ENCODE data around the gene CEP95.

Gene CEP95

DNA sequence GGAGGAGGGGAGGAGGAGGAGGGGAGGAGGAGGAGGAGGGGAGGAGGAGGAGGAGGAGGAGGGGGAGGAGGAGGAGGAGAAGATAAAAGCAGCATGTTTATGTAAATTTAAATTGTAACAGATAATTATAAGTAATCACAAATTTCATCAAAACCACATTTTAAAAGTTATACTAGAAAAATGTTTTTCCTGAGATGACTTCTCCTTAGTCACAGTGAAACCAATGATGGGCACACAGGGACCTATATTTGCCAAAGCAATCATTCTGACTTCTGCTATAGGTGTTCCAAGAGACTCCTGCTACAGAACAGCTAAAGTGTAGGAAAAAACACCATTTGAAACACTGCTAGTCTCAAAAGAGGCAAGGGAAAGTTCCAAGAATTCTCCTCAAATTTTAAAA lies 66.4 kb downstream of the CEP95 start (continued):
- TF ChIP-seq ZNF155 (tag by site-specific recombination; IDR thresholded peaks at IDR 0.05) (no peak), ZNF707 (tag by site-specific recombination; IDR thresholded peaks at IDR 0.05) (no peak), ZNF600 (tag by site-specific recombination; IDR thresholded peaks at IDR 0.05) (no peak), ZNF596 (tag by site-specific recombination; IDR thresholded peaks at IDR 0.05) (no peak), ZNF510 (tag by site-specific recombination; IDR thresholded peaks at IDR 0.05; ENCODE audit: insufficient replicate concordance) (no peak), ZNF701 (tag by site-specific recombination; IDR thresholded peaks at IDR 0.05) (no peak), TCF7L2 (IDR thresholded peaks at IDR 0.05; ENCODE audit: borderline replicate concordance, low read depth, low read length) (no peak), ZSCAN23 (tag by site-specific recombination; IDR thresholded peaks at IDR 0.05) (no peak), ZNF670 (tag by site-specific recombination; IDR thresholded peaks at IDR 0.05; ENCODE audit: low read depth) (no peak), ZNF843 (tag by site-specific recombination; IDR thresholded peaks at IDR 0.05) (no peak)
- TF ChIP-seq, protein P1, sequence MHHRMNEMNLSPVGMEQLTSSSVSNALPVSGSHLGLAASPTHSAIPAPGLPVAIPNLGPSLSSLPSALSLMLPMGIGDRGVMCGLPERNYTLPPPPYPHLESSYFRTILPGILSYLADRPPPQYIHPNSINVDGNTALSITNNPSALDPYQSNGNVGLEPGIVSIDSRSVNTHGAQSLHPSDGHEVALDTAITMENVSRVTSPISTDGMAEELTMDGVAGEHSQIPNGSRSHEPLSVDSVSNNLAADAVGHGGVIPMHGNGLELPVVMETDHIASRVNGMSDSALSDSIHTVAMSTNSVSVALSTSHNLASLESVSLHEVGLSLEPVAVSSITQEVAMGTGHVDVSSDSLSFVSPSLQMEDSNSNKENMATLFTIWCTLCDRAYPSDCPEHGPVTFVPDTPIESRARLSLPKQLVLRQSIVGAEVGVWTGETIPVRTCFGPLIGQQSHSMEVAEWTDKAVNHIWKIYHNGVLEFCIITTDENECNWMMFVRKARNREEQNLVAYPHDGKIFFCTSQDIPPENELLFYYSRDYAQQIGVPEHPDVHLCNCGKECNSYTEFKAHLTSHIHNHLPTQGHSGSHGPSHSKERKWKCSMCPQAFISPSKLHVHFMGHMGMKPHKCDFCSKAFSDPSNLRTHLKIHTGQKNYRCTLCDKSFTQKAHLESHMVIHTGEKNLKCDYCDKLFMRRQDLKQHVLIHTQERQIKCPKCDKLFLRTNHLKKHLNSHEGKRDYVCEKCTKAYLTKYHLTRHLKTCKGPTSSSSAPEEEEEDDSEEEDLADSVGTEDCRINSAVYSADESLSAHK (tag by site-specific recombination; IDR thresholded peaks at IDR 0.05), result no peak
- TF ChIP-seq, protein P2, sequence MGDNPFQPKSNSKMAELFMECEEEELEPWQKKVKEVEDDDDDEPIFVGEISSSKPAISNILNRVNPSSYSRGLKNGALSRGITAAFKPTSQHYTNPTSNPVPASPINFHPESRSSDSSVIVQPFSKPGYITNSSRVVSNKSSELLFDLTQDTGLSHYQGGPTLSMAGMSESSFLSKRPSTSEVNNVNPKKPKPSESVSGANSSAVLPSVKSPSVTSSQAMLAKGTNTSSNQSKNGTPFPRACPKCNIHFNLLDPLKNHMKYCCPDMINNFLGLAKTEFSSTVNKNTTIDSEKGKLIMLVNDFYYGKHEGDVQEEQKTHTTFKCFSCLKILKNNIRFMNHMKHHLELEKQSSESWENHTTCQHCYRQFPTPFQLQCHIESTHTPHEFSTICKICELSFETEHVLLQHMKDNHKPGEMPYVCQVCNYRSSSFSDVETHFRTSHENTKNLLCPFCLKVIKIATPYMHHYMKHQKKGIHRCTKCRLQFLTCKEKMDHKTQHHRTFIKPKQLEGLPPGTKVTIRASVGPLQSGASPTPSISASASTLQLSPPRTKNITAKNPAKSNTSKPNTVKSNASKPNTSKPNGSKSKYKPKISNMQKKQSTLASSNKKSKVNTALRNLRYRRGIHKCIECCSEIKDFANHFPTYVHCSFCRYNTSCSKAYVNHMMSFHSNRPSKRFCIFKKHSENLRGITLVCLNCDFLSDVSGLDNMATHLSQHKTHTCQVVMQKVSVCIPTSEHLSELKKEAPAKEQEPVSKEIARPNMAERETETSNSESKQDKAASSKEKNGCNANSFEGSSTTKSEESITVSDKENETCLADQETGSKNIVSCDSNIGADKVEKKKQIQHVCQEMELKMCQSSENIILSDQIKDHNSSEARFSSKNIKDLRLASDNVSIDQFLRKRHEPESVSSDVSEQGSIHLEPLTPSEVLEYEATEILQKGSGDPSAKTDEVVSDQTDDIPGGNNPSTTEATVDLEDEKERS (tag by site-specific recombination; IDR thresholded peaks at IDR 0.05), result no peak

- Histone ChIP-seq H3K36me3 (ENCODE audit: control insufficient read depth in 2 of 2, insufficient read depth in 1 of 2, low read length in 2 of 2) (peaks cover 18 to 50% of the 10 kb centered on the region in 2 experiments), H3K27ac (ENCODE audit: extremely low read depth, low read depth, low read length) (no peak overlapping the region), H3K9me3 (ENCODE audit: control insufficient read depth, insufficient read depth, low read depth, low read length) (no peaks in the 10 kb centered on the region), H3K4me3 (ENCODE audit: low read depth, low read length) (no peak overlapping the region), H3K4me1 (ENCODE audit: control insufficient read depth, insufficient read depth, low read length) (no peaks in the 10 kb centered on the region)
- POLR2A ChIA-PET, result interaction anchor here (0.7 kb wide), 1 partner anchor 9 kb away, joined by 3 read pairs; no protein-coding TSS in a partner anchor
- CTCF ChIA-PET, result interaction anchor here (2.2 kb wide), 1 partner anchor 75 kb away, joined by 13 read pairs; no protein-coding TSS in a partner anchor
- no peak for TF ChIP-seq ZFP37 (tag by site-specific recombination; IDR thresholded peaks at IDR 0.05)
- no peak for TF ChIP-seq BCL11A (tag by site-specific recombination; IDR thresholded peaks at IDR 0.05; ENCODE audit: low read depth)
- no peak for TF ChIP-seq ZNF416 (tag by site-specific recombination; IDR thresholded peaks at IDR 0.05)
- TF ChIP-seq ZNF560 (tag by site-specific recombination; IDR thresholded peaks at IDR 0.05; ENCODE audit: borderline replicate concordance), result no peak
- TF ChIP-seq, protein P3, sequence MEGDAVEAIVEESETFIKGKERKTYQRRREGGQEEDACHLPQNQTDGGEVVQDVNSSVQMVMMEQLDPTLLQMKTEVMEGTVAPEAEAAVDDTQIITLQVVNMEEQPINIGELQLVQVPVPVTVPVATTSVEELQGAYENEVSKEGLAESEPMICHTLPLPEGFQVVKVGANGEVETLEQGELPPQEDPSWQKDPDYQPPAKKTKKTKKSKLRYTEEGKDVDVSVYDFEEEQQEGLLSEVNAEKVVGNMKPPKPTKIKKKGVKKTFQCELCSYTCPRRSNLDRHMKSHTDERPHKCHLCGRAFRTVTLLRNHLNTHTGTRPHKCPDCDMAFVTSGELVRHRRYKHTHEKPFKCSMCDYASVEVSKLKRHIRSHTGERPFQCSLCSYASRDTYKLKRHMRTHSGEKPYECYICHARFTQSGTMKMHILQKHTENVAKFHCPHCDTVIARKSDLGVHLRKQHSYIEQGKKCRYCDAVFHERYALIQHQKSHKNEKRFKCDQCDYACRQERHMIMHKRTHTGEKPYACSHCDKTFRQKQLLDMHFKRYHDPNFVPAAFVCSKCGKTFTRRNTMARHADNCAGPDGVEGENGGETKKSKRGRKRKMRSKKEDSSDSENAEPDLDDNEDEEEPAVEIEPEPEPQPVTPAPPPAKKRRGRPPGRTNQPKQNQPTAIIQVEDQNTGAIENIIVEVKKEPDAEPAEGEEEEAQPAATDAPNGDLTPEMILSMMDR (tag by site-specific recombination; IDR thresholded peaks at IDR 0.05), result no peak
- TF ChIP-seq ZNF391 (tag by site-specific recombination; IDR thresholded peaks at IDR 0.05; ENCODE audit: borderline replicate concordance, low read depth), result no peak
- no peak for TF ChIP-seq ZNF792 (tag by site-specific recombination; IDR thresholded peaks at IDR 0.05)
- TF ChIP-seq ZNF133 (tag by site-specific recombination; IDR thresholded peaks at IDR 0.05), result no peak
- TF ChIP-seq, protein P4, sequence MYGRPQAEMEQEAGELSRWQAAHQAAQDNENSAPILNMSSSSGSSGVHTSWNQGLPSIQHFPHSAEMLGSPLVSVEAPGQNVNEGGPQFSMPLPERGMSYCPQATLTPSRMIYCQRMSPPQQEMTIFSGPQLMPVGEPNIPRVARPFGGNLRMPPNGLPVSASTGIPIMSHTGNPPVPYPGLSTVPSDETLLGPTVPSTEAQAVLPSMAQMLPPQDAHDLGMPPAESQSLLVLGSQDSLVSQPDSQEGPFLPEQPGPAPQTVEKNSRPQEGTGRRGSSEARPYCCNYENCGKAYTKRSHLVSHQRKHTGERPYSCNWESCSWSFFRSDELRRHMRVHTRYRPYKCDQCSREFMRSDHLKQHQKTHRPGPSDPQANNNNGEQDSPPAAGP (tag by site-specific recombination; IDR thresholded peaks at IDR 0.05), result no peak
- TF ChIP-seq, protein P5, sequence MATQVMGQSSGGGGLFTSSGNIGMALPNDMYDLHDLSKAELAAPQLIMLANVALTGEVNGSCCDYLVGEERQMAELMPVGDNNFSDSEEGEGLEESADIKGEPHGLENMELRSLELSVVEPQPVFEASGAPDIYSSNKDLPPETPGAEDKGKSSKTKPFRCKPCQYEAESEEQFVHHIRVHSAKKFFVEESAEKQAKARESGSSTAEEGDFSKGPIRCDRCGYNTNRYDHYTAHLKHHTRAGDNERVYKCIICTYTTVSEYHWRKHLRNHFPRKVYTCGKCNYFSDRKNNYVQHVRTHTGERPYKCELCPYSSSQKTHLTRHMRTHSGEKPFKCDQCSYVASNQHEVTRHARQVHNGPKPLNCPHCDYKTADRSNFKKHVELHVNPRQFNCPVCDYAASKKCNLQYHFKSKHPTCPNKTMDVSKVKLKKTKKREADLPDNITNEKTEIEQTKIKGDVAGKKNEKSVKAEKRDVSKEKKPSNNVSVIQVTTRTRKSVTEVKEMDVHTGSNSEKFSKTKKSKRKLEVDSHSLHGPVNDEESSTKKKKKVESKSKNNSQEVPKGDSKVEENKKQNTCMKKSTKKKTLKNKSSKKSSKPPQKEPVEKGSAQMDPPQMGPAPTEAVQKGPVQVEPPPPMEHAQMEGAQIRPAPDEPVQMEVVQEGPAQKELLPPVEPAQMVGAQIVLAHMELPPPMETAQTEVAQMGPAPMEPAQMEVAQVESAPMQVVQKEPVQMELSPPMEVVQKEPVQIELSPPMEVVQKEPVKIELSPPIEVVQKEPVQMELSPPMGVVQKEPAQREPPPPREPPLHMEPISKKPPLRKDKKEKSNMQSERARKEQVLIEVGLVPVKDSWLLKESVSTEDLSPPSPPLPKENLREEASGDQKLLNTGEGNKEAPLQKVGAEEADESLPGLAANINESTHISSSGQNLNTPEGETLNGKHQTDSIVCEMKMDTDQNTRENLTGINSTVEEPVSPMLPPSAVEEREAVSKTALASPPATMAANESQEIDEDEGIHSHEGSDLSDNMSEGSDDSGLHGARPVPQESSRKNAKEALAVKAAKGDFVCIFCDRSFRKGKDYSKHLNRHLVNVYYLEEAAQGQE (tag by site-specific recombination; IDR thresholded peaks at IDR 0.05), result no peak
- TF ChIP-seq, protein P6, sequence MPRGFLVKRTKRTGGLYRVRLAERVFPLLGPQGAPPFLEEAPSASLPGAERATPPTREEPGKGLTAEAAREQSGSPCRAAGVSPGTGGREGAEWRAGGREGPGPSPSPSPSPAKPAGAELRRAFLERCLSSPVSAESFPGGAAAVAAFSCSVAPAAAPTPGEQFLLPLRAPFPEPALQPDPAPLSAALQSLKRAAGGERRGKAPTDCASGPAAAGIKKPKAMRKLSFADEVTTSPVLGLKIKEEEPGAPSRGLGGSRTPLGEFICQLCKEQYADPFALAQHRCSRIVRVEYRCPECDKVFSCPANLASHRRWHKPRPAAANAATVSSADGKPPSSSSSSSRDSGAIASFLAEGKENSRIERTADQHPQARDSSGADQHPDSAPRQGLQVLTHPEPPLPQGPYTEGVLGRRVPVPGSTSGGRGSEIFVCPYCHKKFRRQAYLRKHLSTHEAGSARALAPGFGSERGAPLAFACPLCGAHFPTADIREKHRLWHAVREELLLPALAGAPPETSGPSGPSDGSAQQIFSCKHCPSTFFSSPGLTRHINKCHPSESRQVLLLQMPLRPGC (tag by site-specific recombination; IDR thresholded peaks at IDR 0.05), result no peak
- TF ChIP-seq ZNF473 (tag by site-specific recombination; IDR thresholded peaks at IDR 0.05), result no peak
- TF ChIP-seq KLF10 (tag by site-specific recombination; IDR thresholded peaks at IDR 0.05), result no peak
These were observed 67.9 kb downstream of the CEP95 start for GRCh38 chr17:64574646-64575045.
